GM23248 (cell line): ENCODE data around the gene SP2.

Source experiments
- EZH2 ChIP-seq: fragments of 200-600 bp; sonication (generic); IDR thresholded peaks from 2 replicates; pipeline ENCODE4 v1.6.1; 2018; ENCODE audit warnings: antibody characterized with exemption, mild to moderate bottlenecking; ENCODE audit not compliant: insufficient read depth, poor library complexity, severe bottlenecking
- EZH2phosphoT487 ChIP-seq: fragments of 200-600 bp; sonication (generic); IDR thresholded peaks from 2 replicates; pipeline ENCODE4 v1.6.1; 2018; ENCODE audit warnings: antibody characterized with exemption, moderate library complexity, mild to moderate bottlenecking, low read depth; ENCODE audit not compliant: insufficient read depth

DNA sequence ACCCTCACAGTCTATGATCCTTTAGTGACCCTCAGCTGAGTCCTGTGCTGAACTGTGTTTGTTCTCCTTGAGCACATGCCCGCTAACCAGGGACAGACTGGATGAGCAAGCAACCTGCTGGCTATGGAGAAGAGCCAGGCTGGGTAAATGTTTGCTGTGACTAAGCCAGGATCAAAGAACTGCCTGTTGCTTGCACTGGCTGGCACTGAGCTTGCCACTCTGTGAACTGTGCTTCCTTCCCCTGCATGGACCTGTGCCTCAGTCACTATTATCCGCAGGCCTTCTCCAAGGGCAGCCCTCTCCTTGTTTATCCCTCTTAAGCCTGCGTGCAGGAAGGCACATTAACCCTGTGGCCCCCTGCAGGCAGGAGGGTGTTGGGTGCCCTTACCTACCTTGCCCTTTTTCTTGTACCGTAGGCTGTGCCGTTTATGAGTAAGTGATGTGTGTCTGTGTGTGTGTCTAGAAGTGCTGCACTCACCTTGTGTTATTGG lies 52.7 kb downstream of the SP2 start:
- TF ChIP-seq EZH2 (no peak), EZH2phosphoT487 (no peak)
